Liver (tissue), 9 donors: ENCODE measurements around the gene FAM118A. TPM values are rescaled to one million over a fixed set of nuclear protein-coding genes. Genes with fewer than 3 reads are reported as not detected.

ENCODE experiments used
- DNase-seq: peaks from one replicate; pipeline ENCODE4 v3.0.0-alpha.2; 2017; ENCODE audit warnings: low spot score
- H3K27ac ChIP-seq, 2 donors: one replicate each; pipeline ENCODE4 v1.7.0; 2013; ENCODE audit warnings: inconsistent platforms in 2 of 2, low read length in 2 of 2, control low read depth in 1 of 2, low read depth in 1 of 2, mild to moderate bottlenecking in 1 of 2
- H3K27me3 ChIP-seq, 4 donors: one replicate each; pipeline versions ENCODE4 v1.6.1 to v1.7.0; 2013; ENCODE audit warnings: low read length in 3 of 4, inconsistent platforms in 1 of 4, mild to moderate bottlenecking in 1 of 4, moderate library complexity in 1 of 4; ENCODE audit not compliant: control insufficient read depth in 4 of 4, insufficient read depth in 4 of 4
- H3K36me3 ChIP-seq, 4 donors: one replicate each; pipeline versions ENCODE4 v1.6.1 to v1.7.0; 2013; ENCODE audit warnings: low read length in 3 of 4, mild to moderate bottlenecking in 3 of 4, low read depth in 1 of 4, moderate library complexity in 1 of 4; ENCODE audit not compliant: control insufficient read depth in 4 of 4, insufficient read depth in 3 of 4
- H3K4me1 ChIP-seq, 4 donors: one replicate each; pipeline versions ENCODE4 v1.6.1 to v1.7.0; 2013; ENCODE audit warnings: low read length in 3 of 4, mild to moderate bottlenecking in 3 of 4, moderate library complexity in 1 of 4; ENCODE audit not compliant: control insufficient read depth in 4 of 4, insufficient read depth in 4 of 4
- H3K4me3 ChIP-seq, 3 donors: one replicate each; pipeline versions ENCODE4 v1.6.1 to v1.7.0; 2013; ENCODE audit warnings: low read length in 3 of 3, control low read depth in 1 of 3, low read depth in 1 of 3, mild to moderate bottlenecking in 1 of 3
- H3K9ac ChIP-seq, 2 donors: one replicate each; pipeline ENCODE4 v1.7.0; 2013; ENCODE audit warnings: low read length in 2 of 2, mild to moderate bottlenecking in 2 of 2, moderate library complexity in 2 of 2, control low read depth in 1 of 2, low read depth in 1 of 2
- H3K9me3 ChIP-seq, 4 donors: one replicate each; pipeline versions ENCODE4 v1.6.1 to v1.7.0; 2013; ENCODE audit warnings: low read length in 3 of 4; ENCODE audit not compliant: control insufficient read depth in 4 of 4
- EGR1 ChIP-seq, 2 donors: IDR thresholded peaks; 2 replicates each; pipeline ENCODE4 v1.6.1; 2016 to 2018; ENCODE audit warnings: antibody characterized with exemption in 2 of 2, low read depth in 2 of 2
- FOXA1 ChIP-seq: IDR thresholded peaks from 2 replicates; pipeline ENCODE4 v1.6.1; 2016; ENCODE audit warnings: antibody characterized with exemption
- FOXA2 ChIP-seq: IDR thresholded peaks from 2 replicates; pipeline ENCODE4 v1.6.1; 2016; ENCODE audit warnings: antibody characterized with exemption
- HNF4A ChIP-seq, 2 donors: conservative IDR thresholded peaks; 2 replicates each; pipeline ENCODE4 v1.6.1; 2016; ENCODE audit warnings: antibody characterized with exemption in 2 of 2, mild to moderate bottlenecking in 2 of 2
- NR2F2 ChIP-seq: IDR thresholded peaks from 2 replicates; pipeline ENCODE4 v1.6.1; 2016; ENCODE audit warnings: antibody characterized with exemption
- RAD21 ChIP-seq, 2 donors: IDR thresholded peaks; 2 replicates each; pipeline ENCODE4 v1.6.1; 2016; ENCODE audit warnings: antibody characterized with exemption in 2 of 2, mild to moderate bottlenecking in 2 of 2
- REST ChIP-seq: IDR thresholded peaks from 2 replicates; pipeline ENCODE4 v1.6.1; 2016; ENCODE audit warnings: antibody characterized with exemption, mild to moderate bottlenecking
- RXRA ChIP-seq, 2 donors: IDR thresholded peaks; 2 replicates each; pipeline ENCODE4 v1.6.1; 2017 to 2018; ENCODE audit warnings: antibody characterized with exemption in 2 of 2, mild to moderate bottlenecking in 1 of 2
- SP1 ChIP-seq: IDR thresholded peaks from 2 replicates; pipeline ENCODE4 v1.6.1; 2018; ENCODE audit warnings: antibody characterized with exemption, mild to moderate bottlenecking
- TAF1 ChIP-seq: conservative IDR thresholded peaks from 2 replicates; pipeline ENCODE4 v1.6.1; 2016; ENCODE audit warnings: antibody characterized with exemption, mild to moderate bottlenecking
- YY1 ChIP-seq: IDR thresholded peaks from 2 replicates; pipeline ENCODE4 v1.6.1; 2016; ENCODE audit warnings: antibody characterized with exemption, mild to moderate bottlenecking
- ZBTB33 ChIP-seq: IDR thresholded peaks from 2 replicates; pipeline ENCODE4 v1.6.1; 2016; ENCODE audit warnings: antibody characterized with exemption
- WGBS: extraction: QIAGEN DNeasy Blood & Tissue Kit; methylation state at CpG from one replicate; pipeline ENCODE4 v1.1.7; 2013; 5-methylcytosine and 5-hydroxymethylcytosine counted together
- polyA plus RNA-seq, 2 donors: library from polyadenylated mRNA; stranded (reverse) in 1 of 2; unstranded in 1 of 2; fragments of 200-250 nt in 1 of 2; fragments of >200 nt in 1 of 2; fragmentation: Nextera tagmentation in 1 of 2; extraction: Ambion mirVana in 1 of 2; gene quantifications; one replicate each; pipeline versions ENCODE4 v1.2.1 to v1.2.3, GENCODE V29; 2013 to 2015
- total RNA-seq, 2 donors: library from RNA; depleted of rRNA; stranded (reverse); fragments of >200 nt; gene quantifications; one replicate each; pipeline ENCODE4 v1.2.3, GENCODE V29; 2014
- TF ChIP-seq, protein P1 (sequence below): IDR thresholded peaks from 2 replicates; pipeline ENCODE4 v1.6.1; 2016; ENCODE audit warnings: antibody characterized with exemption
- TF ChIP-seq, protein P2 (sequence below): fragments of 150-350 bp; IDR thresholded peaks from 2 replicates; pipeline ENCODE4 v1.5.1; 2017; ENCODE audit warnings: improper control_type of control experiment, low read depth, low read length; ENCODE audit not compliant: missing input control
- donor health status: healthy.
- donor health status: healthy.
- donor health status: healthy.
- donor health status: healthy.
- donor health status: healthy.

The FAM118A gene
- total and polyA plus RNA-seq, 4 donors, result 4.7 to 36.0 (median 5.6) TPM

- Histone ChIP-seq H3K4me1 (peaks cover 0 to 18% (median 5%) of the 10 kb centered on the region in 4 donors), H3K4me3 (no peak overlapping the region), H3K9me3 (no peaks in the 10 kb centered on the region), H3K27me3 (no peaks in the 10 kb centered on the region), H3K27ac (peak overlapping the region; percentile 34 to 74), H3K36me3 (peaks cover 0 to 3% (median 0%) of the 10 kb centered on the region in 4 donors), H3K9ac (no peak overlapping the region)
- TF ChIP-seq SP1 (no peak), RAD21 (IDR thresholded peaks at IDR 0.05) (peak; percentile 7 to 29), ZBTB33 (no peak), EGR1 (IDR thresholded peaks at IDR 0.05; ENCODE audit: low read depth in 2 of 2) (no peak)
- TF ChIP-seq, protein P1, sequence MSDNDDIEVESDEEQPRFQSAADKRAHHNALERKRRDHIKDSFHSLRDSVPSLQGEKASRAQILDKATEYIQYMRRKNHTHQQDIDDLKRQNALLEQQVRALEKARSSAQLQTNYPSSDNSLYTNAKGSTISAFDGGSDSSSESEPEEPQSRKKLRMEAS, result no peak
- TF ChIP-seq, protein P2, sequence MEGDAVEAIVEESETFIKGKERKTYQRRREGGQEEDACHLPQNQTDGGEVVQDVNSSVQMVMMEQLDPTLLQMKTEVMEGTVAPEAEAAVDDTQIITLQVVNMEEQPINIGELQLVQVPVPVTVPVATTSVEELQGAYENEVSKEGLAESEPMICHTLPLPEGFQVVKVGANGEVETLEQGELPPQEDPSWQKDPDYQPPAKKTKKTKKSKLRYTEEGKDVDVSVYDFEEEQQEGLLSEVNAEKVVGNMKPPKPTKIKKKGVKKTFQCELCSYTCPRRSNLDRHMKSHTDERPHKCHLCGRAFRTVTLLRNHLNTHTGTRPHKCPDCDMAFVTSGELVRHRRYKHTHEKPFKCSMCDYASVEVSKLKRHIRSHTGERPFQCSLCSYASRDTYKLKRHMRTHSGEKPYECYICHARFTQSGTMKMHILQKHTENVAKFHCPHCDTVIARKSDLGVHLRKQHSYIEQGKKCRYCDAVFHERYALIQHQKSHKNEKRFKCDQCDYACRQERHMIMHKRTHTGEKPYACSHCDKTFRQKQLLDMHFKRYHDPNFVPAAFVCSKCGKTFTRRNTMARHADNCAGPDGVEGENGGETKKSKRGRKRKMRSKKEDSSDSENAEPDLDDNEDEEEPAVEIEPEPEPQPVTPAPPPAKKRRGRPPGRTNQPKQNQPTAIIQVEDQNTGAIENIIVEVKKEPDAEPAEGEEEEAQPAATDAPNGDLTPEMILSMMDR, result peak; percentile 17
- WGBS, result 44% methylated on average over 19 of the region's 19 CpGs
- DNase-seq, result no peak
Observed at GRCh38 chr22:45317551-45318167, 7.9 kb downstream of the FAM118A start.

- TF ChIP-seq TAF1 (no peak), RAD21 (IDR thresholded peaks at IDR 0.05) (no peak), RXRA (IDR thresholded peaks at IDR 0.05) (no peak), YY1 (no peak), FOXA1 (no peak), EGR1 (IDR thresholded peaks at IDR 0.05; ENCODE audit: low read depth in 2 of 2) (no peak), REST (no peak), NR2F2 (no peak), HNF4A (conservative IDR thresholded peaks at IDR 0.05) (no peak), FOXA2 (no peak)
- Histone ChIP-seq H3K27ac (peak overlapping the region; percentile 34 to 74), H3K27me3 (no peaks in the 10 kb centered on the region), H3K36me3 (peaks cover 0 to 3% (median 0%) of the 10 kb centered on the region in 4 donors), H3K4me3 (no peak overlapping the region), H3K4me1 (peaks cover 0 to 18% (median 5%) of the 10 kb centered on the region in 4 donors), H3K9ac (peak overlapping the region in 1 of 2 donors; percentile 44), H3K9me3 (no peaks in the 10 kb centered on the region)
- peak; percentile 43 for DNase-seq
- WGBS, result 47% methylated on average over 8 of the region's 8 CpGs
Observed at GRCh38 chr22:45318168-45318557, 8.4 kb downstream of the FAM118A start.
